HG03025 (cell line): Measurements from ENCODE around the gene NSL1.
A peak's percentile ranks its signal among the peaks of the same experiment; 100 is the strongest.

Experiments
- ATAC-seq: cut with Tn5 transposase; IDR thresholded peaks from one replicate; pipeline ENCODE4 v1.9.1; 2021; ENCODE audit warnings: mild to moderate bottlenecking, moderate library complexity; ENCODE audit not compliant: unreplicated experiment, low FRiP score

NSL1 gene

GRCh38 chr1:212689196-212689725 is 102.3 kb downstream of the NSL1 start:
- ATAC-seq: no peak

DNA sequence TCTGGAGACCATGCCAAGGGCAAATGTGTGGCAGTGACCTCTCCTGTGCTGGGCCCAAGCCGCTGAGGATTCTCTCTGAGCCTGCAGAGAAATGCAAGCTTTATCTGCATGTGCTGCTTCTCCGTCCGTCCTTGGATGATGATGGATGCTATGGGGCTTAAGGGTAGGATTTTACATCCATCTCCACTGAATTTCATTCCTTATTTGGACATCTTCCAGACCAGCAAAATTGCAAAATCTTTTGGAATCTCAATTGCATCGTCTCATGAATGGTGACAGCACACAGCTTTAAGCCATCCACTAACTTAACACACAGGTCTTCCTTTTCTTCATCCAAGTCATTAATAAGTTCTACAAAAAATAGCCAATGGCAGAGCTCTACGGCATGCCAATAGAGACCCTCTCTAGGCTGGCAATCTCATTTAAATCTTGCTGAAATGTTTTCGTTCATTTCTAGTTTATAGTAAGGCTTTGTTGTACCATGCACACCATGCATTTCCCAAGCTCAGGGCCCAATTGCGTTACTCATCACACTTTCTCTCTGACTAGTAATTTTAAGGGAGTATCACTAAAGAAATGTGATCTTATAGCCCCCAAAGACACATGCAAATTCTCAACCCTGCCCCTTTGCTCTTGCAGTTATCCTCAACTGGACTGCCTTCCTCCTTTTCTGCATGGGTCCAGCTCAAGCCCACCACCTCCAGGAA is 103.1 kb downstream of the NSL1 start:
- no peak for ATAC-seq

DNA sequence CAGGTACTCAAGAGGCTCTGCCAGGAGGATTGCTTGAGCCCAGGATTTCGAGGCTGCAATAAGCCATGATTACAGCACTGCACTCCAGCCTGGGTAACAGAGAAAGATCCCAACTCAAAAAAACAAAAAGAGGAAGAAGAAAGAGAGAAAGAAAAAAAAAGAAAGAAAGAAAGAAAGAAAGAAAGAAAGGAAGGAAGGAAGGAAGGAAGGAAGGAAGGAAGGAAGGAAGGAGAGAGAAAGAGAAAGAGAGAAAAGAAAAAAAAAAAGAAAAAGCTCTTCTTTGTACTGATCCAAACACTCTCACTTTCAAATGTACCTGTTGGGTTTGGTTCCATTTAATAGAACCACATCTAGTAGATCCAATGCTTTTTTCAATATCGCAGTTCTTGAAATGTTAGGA is 103.8 kb downstream of the NSL1 start:
- ATAC-seq: no peak

DNA sequence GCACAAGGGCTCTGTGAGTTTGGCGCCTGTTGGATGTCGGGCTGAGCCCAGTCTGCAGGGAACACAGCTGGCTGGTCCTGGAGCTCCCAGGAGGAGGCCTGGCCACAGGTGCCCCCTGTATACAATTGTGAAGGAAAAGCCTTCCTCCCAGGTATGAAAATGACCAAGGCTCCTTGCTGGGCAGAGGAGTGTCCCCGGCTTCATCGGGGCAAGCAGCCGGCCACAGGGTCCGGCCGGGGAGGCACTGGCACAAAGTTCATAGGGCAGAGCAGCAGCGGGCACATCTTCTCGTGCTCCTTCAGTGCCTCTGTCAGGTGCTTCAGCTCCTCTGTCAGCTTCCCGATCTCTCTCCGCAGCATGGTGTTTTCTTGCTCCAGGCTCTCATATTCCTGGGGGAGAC is 105.0 kb downstream of the NSL1 start:
- ATAC-seq: no peak

DNA sequence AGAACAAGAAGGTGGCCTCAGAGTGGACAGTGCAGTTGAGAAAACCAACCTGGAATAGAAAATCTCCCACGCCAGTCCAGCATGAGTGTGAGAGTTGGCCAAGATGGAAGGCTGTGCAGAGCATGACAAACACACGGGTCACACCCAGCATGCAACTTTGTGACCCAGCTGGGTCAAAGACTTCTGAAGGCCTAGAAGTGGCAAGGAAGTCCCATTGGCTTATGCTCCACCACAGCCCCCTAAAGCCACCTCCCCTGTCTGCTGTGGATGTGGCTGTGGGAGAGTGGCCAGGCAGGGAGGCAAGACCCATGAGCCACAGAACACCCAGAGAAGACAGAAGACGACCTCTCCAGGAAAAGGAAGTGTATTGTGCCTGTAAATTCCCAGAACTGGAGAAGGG is 105.5 kb downstream of the NSL1 start:
- ATAC-seq: no peak

- ATAC-seq: no peak
Measured at GRCh38 chr1:212685429-212685828, 106.1 kb downstream of the NSL1 start.

DNA sequence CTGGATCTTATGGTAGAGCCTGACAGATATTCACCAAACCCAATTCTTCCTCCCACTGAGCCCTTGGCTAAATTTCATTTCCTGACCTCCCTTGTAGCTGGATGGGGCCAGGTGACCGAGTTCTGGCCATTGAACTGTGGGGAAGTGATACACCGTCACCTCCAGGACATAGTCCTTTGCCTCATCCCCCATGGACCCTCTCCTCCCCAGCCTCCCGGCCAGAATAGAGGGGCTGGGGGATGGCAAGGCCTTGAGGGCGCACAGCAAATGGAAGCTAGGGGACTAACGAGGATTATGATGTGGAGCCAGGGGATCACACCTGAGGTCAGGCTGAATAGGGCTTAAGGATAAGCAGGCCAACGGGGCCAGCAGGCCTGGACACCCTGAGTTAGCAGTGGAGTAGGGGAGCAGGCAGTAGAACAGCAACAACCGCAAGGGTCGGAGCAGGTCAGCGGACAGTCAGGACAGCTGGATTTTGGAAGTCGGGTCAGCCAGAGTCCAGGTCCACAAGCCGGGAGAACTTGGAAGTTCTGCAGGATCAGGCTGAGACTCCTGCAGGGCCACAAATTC is 107.0 kb downstream of the NSL1 start:
- no peak for ATAC-seq

DNA sequence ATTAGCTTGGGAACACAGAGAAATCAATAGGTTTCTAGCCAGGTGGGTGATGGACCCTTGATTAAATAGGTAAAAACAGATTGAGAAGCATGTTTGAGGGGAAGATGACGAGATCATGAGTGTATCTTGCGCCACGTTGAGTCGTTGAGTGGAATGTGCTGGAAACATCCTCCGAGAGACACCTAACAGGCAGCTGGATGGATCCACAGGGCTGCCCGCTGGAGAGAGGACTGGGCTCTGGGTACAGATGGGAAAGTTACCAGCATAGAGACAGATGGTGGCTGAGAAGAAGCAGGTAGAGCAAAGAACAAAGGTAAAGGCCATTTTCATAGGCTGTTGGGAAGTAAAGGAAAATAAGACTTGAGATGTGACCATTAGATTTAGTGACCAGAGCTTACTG is 107.5 kb downstream of the NSL1 start:
- no peak for ATAC-seq

- peak; percentile 65 for ATAC-seq
Measured at GRCh38 chr1:212683357-212683722, 108.2 kb downstream of the NSL1 start.

GRCh38 chr1:212680680-212681389 is 110.7 kb downstream of the NSL1 start:
- no peak for ATAC-seq

GRCh38 chr1:212678456-212679410 is 112.8 kb downstream of the NSL1 start:
- ATAC-seq: peak; percentile 57

GRCh38 chr1:212677573-212677972 is 114.0 kb downstream of the NSL1 start:
- no peak for ATAC-seq

GRCh38 chr1:212677136-212677535 is 114.4 kb downstream of the NSL1 start:
- no peak for ATAC-seq
